NT2/D1 (cell line): Measurements from ENCODE around the gene ADORA2A.

Experiments
- SUZ12 ChIP-seq: IDR thresholded peaks from 2 replicates; pipeline ENCODE4 v1.6.1; 2011; ENCODE audit not compliant: insufficient read length, insufficient read depth; ENCODE audit errors: extremely low read depth
- YY1 ChIP-seq: IDR thresholded peaks from 2 replicates; pipeline ENCODE4 v1.6.1; 2011; ENCODE audit not compliant: insufficient read length, insufficient read depth
- ZNF274 ChIP-seq: IDR thresholded peaks from 2 replicates; pipeline ENCODE4 v1.6.1; 2011; ENCODE audit warnings: mild to moderate bottlenecking, low read depth, low read length

GRCh38 chr22:24444251-24444650 lies 16.9 kb downstream of the ADORA2A start:
- TF ChIP-seq YY1: no peak
- TF ChIP-seq ZNF274: no peak
- TF ChIP-seq SUZ12: no peak
